Central memory CD8-positive, alpha-beta T cell (primary cell): ENCODE data around the gene RADIL.

ENCODE experiments used
- ATAC-seq: fragments of 150-1000 bp; cut with Tn5 transposase; replicated peaks from 2 replicates; pipeline ENCODE4 v1.10.0; 2022; ENCODE audit warnings: mild to moderate bottlenecking, moderate FRiP score, moderate number of reproducible peaks; ENCODE audit not compliant: poor library complexity, severe bottlenecking; ENCODE audit errors: extremely low read depth
- DNase-seq, 2 donors: peaks; one replicate each; pipeline ENCODE4 v3.0.0; 2021; ENCODE audit warnings: low spot score in 2 of 2
- H3K27ac Mint-ChIP-seq: one replicate; pipeline ENCODE4 v1.8.0; 2022; ENCODE audit warnings: low read depth, mild to moderate bottlenecking, moderate library complexity, mixed read lengths
- H3K27me3 Mint-ChIP-seq: one replicate; pipeline ENCODE4 v1.8.0; 2022; ENCODE audit warnings: mixed read lengths
- H3K36me3 Mint-ChIP-seq: one replicate; pipeline ENCODE4 v1.8.0; 2022; ENCODE audit warnings: mild to moderate bottlenecking, moderate library complexity, mixed read lengths; ENCODE audit not compliant: insufficient read depth
- H3K4me1 Mint-ChIP-seq: one replicate; pipeline ENCODE4 v1.8.0; 2022; ENCODE audit warnings: mixed read lengths
- H3K4me3 Mint-ChIP-seq: one replicate; pipeline ENCODE4 v1.8.0; 2022; ENCODE audit warnings: mild to moderate bottlenecking, moderate library complexity, mixed read lengths
- H3K9me3 Mint-ChIP-seq: one replicate; pipeline ENCODE4 v1.8.0; 2022; ENCODE audit warnings: mixed read lengths

RADIL gene

GRCh38 chr7:4857189-4857588, 26.3 kb downstream of the RADIL start:
- Mint-ChIP-seq H3K4me1 (no peaks in the 10 kb centered on the region), H3K27ac (no peak overlapping the region), H3K36me3 (peaks cover 1% of the 10 kb centered on the region), H3K27me3 (peaks cover 22% of the 10 kb centered on the region), H3K9me3 (no peaks in the 10 kb centered on the region), H3K4me3 (no peak overlapping the region)
- no peak for DNase-seq
- no peak for ATAC-seq

DNA sequence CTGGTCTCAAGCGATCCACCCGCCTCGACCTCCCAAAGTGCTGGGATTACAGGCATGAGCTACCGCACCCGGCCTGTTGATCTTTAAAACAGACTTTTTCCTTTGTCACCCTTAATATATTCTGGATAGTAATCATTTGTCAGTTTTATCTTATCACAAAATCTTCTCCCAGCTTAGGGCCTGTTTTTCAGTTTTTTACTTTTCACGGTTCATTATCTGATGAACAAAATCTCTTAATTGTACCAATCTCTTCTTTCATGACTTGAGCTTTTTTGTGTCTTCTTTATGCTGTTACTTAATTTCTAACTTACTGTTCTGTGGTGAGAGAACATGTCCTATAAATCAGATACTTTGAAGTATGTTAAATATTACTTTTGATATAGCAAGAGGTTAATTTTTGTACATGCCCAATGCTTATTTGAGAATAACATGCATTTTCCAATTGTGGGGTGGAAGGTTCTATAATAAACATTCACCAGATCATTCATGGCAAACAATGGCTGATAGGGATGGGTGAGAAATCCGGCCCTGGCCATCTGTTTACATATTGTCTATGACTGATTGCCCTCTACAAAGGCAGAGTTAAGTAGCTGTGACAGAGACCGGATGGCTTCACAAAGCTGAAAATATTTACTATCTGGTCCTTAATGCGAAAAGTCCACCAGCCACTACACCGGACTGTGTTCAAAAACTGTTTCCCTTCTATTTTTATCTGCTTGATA, 27.0 kb downstream of the RADIL start:
- H3K4me1 Mint-ChIP-seq: no peaks in the 10 kb centered on the region
- peaks cover 15% of the 10 kb centered on the region for H3K27me3 Mint-ChIP-seq
- no peaks in the 10 kb centered on the region for H3K9me3 Mint-ChIP-seq
- ATAC-seq (no peak), DNase-seq (no peak)
- no peaks in the 10 kb centered on the region for H3K36me3 Mint-ChIP-seq
- no peak overlapping the region for H3K4me3 Mint-ChIP-seq
- no peak overlapping the region for H3K27ac Mint-ChIP-seq

DNA sequence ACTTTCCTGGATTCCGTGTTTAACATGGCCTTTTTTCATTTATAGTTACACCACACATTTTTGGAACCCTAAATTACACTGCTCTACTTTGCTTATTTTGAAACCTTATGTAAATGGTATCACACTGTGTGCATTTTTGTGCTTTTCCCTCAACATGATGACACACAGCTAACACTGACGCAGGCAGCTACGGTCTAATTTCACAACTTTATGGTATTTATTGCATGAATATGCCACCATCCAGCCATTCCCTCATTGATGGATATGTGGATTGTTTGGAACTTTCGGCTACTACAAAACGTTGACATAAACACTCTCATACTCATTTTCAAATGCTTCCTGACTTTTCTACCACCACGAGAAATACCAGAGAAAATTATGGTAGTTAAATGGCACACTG, 28.6 kb downstream of the RADIL start:
- Mint-ChIP-seq H3K27ac (no peak overlapping the region), H3K4me3 (no peak overlapping the region), H3K4me1 (no peaks in the 10 kb centered on the region), H3K9me3 (no peaks in the 10 kb centered on the region), H3K36me3 (no peaks in the 10 kb centered on the region), H3K27me3 (peaks cover 11% of the 10 kb centered on the region)
- ATAC-seq (no peak), DNase-seq (no peak)

DNA sequence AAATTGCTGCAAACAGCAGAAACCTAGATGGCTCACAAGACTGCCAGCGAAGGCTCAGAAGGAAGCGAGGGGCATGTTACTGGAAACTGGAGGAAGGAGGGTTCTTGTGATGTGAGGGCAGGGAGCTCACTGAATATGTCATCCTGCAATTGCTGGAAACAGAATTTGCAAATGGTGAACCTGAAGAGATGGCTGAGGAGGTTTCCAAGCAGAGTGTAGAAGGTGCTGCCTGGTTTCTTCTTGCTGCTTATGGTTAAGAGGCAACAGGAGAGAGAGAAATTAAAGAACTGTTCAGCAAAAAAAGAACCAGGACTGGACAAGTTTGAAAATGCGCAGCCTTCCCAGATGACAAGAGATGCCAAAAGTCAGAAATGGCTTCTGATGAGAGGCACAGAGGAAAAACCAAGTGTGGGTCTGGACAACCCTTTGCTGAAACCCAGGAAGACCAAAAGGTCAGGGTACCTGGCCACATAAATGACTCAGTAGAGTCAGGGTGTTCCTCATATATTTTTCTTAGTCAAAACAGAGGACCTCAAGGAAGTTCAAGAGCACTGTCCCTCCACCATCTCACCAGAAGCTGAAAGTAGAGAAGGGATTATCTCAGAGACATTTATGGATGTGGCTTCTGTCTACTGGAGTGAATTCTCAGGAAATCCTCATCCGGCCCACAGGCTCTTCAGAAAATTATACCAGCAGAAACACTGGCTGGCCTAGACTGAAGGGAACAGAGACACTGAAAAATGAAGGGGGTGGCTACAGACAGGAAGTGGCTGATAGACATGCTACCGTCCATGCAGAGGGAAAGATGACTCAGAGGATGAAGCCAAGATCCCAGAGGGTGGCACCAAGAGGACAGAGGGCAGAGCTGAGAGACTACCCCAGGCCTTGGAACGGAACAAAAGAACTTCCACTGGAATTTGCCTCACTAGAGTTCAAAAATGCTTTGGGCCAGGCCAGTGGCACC, 31.8 kb downstream of the RADIL start:
- DNase-seq: no peak
- H3K27me3 Mint-ChIP-seq: peaks cover 12% of the 10 kb centered on the region
- no peak overlapping the region for H3K4me3 Mint-ChIP-seq
- H3K36me3 Mint-ChIP-seq: no peaks in the 10 kb centered on the region
- no peak overlapping the region for H3K27ac Mint-ChIP-seq
- no peak for ATAC-seq
- no peaks in the 10 kb centered on the region for H3K4me1 Mint-ChIP-seq
- H3K9me3 Mint-ChIP-seq: no peaks in the 10 kb centered on the region

DNA sequence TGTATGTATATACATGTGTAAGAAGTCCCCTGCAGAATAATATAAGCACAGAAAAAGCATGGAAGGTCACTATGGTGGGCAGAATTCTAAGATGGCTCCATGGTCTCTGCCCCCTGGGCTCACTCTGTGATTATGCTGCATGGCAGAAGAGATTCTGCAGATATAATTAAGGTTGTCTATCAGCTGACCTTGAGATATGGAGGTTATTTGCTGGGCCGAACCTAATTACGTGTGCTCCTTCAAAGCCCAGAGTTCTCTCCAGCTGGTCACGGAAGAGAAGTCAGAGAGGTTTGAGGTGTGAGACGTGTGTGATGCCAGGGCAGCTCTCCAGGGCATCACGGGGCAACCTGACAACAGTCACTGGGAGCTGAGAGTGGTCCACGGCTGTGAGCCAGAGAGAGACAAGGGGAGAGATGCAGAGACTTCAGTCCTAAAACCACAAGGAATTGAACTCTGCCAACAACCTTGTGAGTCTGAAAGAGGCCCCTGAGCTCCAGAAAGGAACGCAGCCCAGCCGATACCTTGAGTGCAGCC, 33.2 kb downstream of the RADIL start:
- Mint-ChIP-seq H3K4me1 (no peaks in the 10 kb centered on the region), H3K36me3 (no peaks in the 10 kb centered on the region), H3K27ac (no peak overlapping the region), H3K9me3 (no peaks in the 10 kb centered on the region), H3K27me3 (peaks cover 18% of the 10 kb centered on the region), H3K4me3 (no peak overlapping the region)
- no peak for DNase-seq
- ATAC-seq: no peak

- ATAC-seq (no peak), DNase-seq (no peak)
- H3K36me3 Mint-ChIP-seq: no peaks in the 10 kb centered on the region
- no peaks in the 10 kb centered on the region for H3K4me1 Mint-ChIP-seq
- H3K9me3 Mint-ChIP-seq: no peaks in the 10 kb centered on the region
- H3K27ac Mint-ChIP-seq: no peak overlapping the region
- H3K27me3 Mint-ChIP-seq: peaks cover 24% of the 10 kb centered on the region
- no peak overlapping the region for H3K4me3 Mint-ChIP-seq
Measured at GRCh38 chr7:4849390-4849789, 34.1 kb downstream of the RADIL start.

DNA sequence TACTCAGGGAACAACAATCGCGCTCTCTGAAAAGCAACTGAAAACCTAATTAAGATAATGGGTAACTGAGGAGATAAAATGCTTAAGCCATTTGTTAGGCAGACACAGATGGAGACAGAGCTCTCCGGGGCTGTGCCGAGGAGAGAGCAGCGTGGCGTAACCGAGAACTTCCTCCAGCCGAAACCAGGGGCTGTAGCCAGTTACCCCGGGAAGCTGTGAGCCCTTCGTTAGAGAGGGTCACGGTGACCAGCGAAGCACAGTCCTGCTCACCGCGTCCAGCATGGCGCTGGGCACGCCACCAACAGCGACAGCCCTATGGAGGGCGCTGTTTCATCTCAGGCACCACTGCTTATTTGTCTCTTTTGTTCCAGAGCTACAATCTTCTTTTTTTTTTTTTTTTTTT, 37.8 kb downstream of the RADIL start:
- no peak for DNase-seq
- no peaks in the 10 kb centered on the region for H3K4me1 Mint-ChIP-seq
- H3K27me3 Mint-ChIP-seq: peaks cover 35% of the 10 kb centered on the region
- H3K9me3 Mint-ChIP-seq: no peaks in the 10 kb centered on the region
- no peaks in the 10 kb centered on the region for H3K36me3 Mint-ChIP-seq
- no peak overlapping the region for H3K27ac Mint-ChIP-seq
- ATAC-seq: no peak
- H3K4me3 Mint-ChIP-seq: no peak overlapping the region

GRCh38 chr7:4842319-4843064, 41.0 kb downstream of the RADIL start:
- no peak for DNase-seq
- no peak for ATAC-seq
- no peaks in the 10 kb centered on the region for H3K9me3 Mint-ChIP-seq
- H3K27ac Mint-ChIP-seq: no peak overlapping the region
- no peak overlapping the region for H3K4me3 Mint-ChIP-seq
- H3K4me1 Mint-ChIP-seq: no peaks in the 10 kb centered on the region
- H3K36me3 Mint-ChIP-seq: no peaks in the 10 kb centered on the region
- peaks cover 30% of the 10 kb centered on the region for H3K27me3 Mint-ChIP-seq

DNA sequence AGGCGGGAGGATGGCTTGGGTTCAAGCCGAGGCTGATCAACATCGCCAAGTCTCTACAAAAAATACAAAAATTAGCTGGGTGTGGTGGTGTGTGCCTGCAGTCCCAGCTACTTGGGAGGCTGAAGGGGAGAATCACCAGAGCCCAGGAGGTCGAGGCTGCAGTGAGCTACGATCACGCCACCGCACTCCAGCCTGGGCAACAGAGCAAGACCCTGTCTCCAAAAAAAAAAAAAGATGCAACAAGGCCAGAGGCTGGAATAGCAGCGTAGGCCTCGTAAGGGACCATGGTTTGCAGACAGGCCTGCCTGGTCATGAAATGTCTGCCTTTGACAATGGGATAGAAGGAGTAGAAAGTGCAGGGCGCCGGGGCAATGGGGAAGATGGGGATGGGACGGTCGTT, 41.7 kb downstream of the RADIL start:
- Mint-ChIP-seq H3K4me3 (no peak overlapping the region), H3K27ac (no peak overlapping the region), H3K27me3 (peaks cover 23% of the 10 kb centered on the region), H3K36me3 (no peaks in the 10 kb centered on the region), H3K9me3 (no peaks in the 10 kb centered on the region), H3K4me1 (no peaks in the 10 kb centered on the region)
- DNase-seq: no peak
- ATAC-seq: no peak

- DNase-seq (no peak), ATAC-seq (no peak)
- Mint-ChIP-seq H3K36me3 (no peaks in the 10 kb centered on the region), H3K27ac (no peak overlapping the region), H3K9me3 (no peaks in the 10 kb centered on the region), H3K4me3 (no peak overlapping the region), H3K4me1 (no peaks in the 10 kb centered on the region), H3K27me3 (peaks cover 23% of the 10 kb centered on the region)
Measured at GRCh38 chr7:4841007-4841784, 42.3 kb downstream of the RADIL start.

- DNase-seq (no peak), ATAC-seq (no peak)
- peaks cover 15% of the 10 kb centered on the region for H3K27me3 Mint-ChIP-seq
- no peaks in the 10 kb centered on the region for H3K9me3 Mint-ChIP-seq
- H3K4me3 Mint-ChIP-seq: no peak overlapping the region
- no peak overlapping the region for H3K27ac Mint-ChIP-seq
- H3K4me1 Mint-ChIP-seq: no peaks in the 10 kb centered on the region
- H3K36me3 Mint-ChIP-seq: no peaks in the 10 kb centered on the region
Measured at GRCh38 chr7:4840079-4840501, 43.4 kb downstream of the RADIL start.
